Mesothelial cell of epicardium (in vitro differentiated cells): ENCODE results near the gene C3orf33. TPM values are rescaled to one million over a fixed set of nuclear protein-coding genes. Genes with fewer than 3 reads are reported as not detected.

Source experiments
- DNase-seq, 2 experiments: peaks; one replicate each; pipeline ENCODE4 v3.0.0; 2021; ENCODE audit warnings: low spot score in 2 of 2; ENCODE audit not compliant: unreplicated experiment in 2 of 2
- H3K27ac Mint-ChIP-seq: 2 replicates; pipeline ENCODE4 v1.8.0; 2021; ENCODE audit warnings: mixed read lengths
- H3K27me3 Mint-ChIP-seq: 2 replicates; pipeline ENCODE4 v1.8.0; 2021; ENCODE audit warnings: low read depth, mixed read lengths
- H3K36me3 Mint-ChIP-seq: 2 replicates; pipeline ENCODE4 v1.8.0; 2021; ENCODE audit warnings: mixed read lengths
- H3K4me1 Mint-ChIP-seq: 2 replicates; pipeline ENCODE4 v1.8.0; 2021; ENCODE audit warnings: mixed read lengths
- H3K4me3 Mint-ChIP-seq: 2 replicates; pipeline ENCODE4 v1.8.0; 2021; ENCODE audit warnings: mild to moderate bottlenecking, moderate library complexity, mixed read lengths
- H3K9me3 Mint-ChIP-seq: 2 replicates; pipeline ENCODE4 v1.8.0; 2021; ENCODE audit warnings: mixed read lengths
- total RNA-seq: library from RNA; stranded (reverse); gene quantifications from 3 replicates; pipeline ENCODE4 v1.2.1, GENCODE V29; 2021
- TF ChIP-seq, protein P1 (sequence below): fragments of 200-600 bp; sonication (generic); IDR thresholded peaks from one replicate; pipeline ENCODE4 v1.5.0; 2021; ENCODE audit warnings: antibody characterized with exemption; ENCODE audit not compliant: unreplicated experiment

Gene C3orf33
- total RNA-seq, 1 donor from 2014 or later, result 6.2 TPM

DNA sequence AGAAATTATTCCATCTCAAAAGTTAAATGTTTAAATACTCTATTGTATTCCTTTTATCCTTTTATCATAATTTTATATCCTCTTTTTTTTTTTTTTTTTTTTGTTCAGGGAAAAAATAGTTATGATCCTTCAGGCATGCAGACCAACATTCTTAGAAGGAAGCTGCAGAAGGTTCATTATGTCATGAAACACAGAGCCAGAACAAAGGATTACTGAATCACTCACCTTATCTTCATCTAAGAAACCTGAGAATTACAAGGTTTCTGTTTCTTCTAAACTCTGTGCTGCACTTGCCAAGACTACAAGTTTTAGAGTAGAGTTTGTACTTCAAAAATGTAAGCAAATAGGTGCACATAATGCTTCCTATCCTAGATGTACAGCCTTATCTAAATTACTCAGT is 64.5 kb downstream of the C3orf33 start:
- TF ChIP-seq, protein P1, sequence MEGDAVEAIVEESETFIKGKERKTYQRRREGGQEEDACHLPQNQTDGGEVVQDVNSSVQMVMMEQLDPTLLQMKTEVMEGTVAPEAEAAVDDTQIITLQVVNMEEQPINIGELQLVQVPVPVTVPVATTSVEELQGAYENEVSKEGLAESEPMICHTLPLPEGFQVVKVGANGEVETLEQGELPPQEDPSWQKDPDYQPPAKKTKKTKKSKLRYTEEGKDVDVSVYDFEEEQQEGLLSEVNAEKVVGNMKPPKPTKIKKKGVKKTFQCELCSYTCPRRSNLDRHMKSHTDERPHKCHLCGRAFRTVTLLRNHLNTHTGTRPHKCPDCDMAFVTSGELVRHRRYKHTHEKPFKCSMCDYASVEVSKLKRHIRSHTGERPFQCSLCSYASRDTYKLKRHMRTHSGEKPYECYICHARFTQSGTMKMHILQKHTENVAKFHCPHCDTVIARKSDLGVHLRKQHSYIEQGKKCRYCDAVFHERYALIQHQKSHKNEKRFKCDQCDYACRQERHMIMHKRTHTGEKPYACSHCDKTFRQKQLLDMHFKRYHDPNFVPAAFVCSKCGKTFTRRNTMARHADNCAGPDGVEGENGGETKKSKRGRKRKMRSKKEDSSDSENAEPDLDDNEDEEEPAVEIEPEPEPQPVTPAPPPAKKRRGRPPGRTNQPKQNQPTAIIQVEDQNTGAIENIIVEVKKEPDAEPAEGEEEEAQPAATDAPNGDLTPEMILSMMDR, result no peak
- no peak for DNase-seq
- Mint-ChIP-seq H3K27me3 (peaks cover 39% of the 10 kb centered on the region), H3K4me3 (no peak overlapping the region), H3K4me1 (peaks cover 33% of the 10 kb centered on the region), H3K36me3 (no peaks in the 10 kb centered on the region), H3K27ac (no peak overlapping the region), H3K9me3 (no peaks in the 10 kb centered on the region)

DNA sequence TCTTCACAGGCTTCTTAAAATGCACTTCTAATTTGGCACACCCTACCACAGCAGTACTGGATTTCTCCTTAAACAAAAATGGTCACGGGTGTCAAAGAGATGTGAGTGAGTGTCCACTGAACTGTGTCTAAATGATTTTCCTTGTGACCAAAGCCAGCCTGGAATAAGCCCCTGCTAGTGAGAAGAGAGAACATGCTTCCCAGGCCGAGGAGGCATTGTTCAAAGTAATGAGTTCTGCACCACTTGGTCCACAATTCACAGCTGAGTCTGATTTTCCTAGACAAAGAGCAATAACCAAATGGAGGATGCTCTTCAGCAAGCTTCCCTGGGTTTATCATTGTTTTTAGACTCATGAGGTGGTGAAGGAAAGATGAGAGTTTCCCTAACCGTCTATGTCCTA is 65.0 kb downstream of the C3orf33 start:
- H3K27ac Mint-ChIP-seq, result no peak overlapping the region
- no peak for DNase-seq
- TF ChIP-seq, protein P1, result no peak
- no peaks in the 10 kb centered on the region for H3K9me3 Mint-ChIP-seq
- H3K4me3 Mint-ChIP-seq, result no peak overlapping the region
- H3K36me3 Mint-ChIP-seq, result no peaks in the 10 kb centered on the region
- H3K4me1 Mint-ChIP-seq, result peaks cover 30% of the 10 kb centered on the region
- peaks cover 37% of the 10 kb centered on the region for H3K27me3 Mint-ChIP-seq

DNA sequence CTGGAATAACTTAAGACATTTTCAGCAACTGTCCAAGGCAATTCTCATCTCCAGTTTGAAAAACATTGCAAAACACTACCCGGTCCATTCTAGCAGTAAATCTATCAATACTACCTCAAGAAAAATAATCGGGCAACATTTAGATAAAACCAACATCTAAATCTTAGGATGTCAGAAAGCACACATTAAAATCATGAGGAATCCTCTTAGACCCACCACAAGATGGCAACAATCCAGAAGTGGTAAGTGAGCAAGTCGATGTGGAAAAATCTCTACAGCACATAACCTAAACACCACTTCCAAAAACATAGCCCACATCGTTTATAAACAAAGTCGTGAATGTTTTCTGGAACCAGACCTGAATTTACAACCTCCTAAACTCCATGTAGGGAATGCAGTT is 66.9 kb downstream of the C3orf33 start:
- Mint-ChIP-seq H3K4me3 (no peak overlapping the region), H3K4me1 (peaks cover 21% of the 10 kb centered on the region), H3K9me3 (no peaks in the 10 kb centered on the region), H3K27ac (no peak overlapping the region), H3K36me3 (no peaks in the 10 kb centered on the region), H3K27me3 (peaks cover 21% of the 10 kb centered on the region)
- TF ChIP-seq, protein P1, result no peak
- DNase-seq, result no peak

DNA sequence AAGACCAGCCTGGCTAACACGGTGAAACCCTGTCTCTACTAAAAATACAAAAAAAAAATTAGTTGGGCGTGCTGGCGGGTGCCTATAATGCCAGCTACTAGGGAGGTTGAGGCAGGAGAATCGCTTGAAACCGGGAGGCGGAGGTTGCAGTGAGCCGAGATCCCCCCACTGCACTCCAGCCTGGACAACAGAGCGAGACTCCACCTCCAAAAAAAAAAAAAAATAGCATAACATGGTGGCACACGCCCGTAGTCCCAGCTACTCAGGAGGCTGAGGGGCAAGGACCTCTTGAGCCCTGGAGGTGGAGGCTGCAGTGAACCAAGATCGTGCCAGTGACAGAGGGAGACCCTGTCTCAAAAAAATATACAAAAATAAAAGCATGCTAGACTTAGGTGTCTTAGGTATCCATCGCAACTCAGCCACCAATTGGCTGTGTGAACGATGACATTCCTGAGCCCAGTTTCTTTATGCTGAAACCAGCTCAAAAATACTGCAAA is 67.5 kb downstream of the C3orf33 start:
- DNase-seq, result no peak
- TF ChIP-seq, protein P1, result no peak
- peaks cover 17% of the 10 kb centered on the region for H3K27me3 Mint-ChIP-seq
- no peak overlapping the region for H3K4me3 Mint-ChIP-seq
- H3K27ac Mint-ChIP-seq, result no peak overlapping the region
- no peaks in the 10 kb centered on the region for H3K36me3 Mint-ChIP-seq
- no peaks in the 10 kb centered on the region for H3K9me3 Mint-ChIP-seq
- H3K4me1 Mint-ChIP-seq, result peaks cover 18% of the 10 kb centered on the region

DNA sequence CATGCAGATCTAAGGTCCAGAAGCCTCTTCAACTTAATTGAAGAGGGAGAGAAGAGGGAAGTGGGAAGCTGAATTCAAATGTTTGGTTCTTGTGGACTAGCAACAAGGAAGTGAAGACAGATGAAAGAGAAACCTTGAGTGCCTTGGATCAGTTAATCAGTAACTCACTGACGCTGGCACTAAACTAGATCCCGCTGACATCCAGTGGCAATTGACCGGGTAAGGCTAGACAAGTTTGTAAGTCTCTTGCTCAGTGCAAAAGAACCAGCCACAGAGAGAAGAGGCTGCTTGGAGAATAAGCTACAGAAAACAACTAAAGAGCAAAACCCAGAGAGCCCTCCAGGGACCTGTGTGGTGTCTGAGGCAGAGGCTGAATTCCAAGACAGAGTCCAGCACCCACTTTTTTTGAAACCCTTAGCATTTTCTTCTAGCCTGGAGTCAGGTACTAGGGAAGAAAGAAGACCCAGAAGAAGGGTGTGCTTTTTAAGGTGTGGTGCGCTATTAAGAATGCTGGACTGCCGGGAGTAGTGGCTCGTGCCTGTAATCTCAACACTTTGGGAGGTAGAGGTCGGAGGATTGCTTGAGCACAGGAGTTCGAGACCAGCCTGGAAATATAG is 68.1 kb downstream of the C3orf33 start:
- TF ChIP-seq, protein P1, result no peak
- Mint-ChIP-seq H3K9me3 (no peaks in the 10 kb centered on the region), H3K27ac (no peak overlapping the region), H3K4me3 (no peak overlapping the region), H3K27me3 (peaks cover 14% of the 10 kb centered on the region), H3K36me3 (no peaks in the 10 kb centered on the region), H3K4me1 (peaks cover 14% of the 10 kb centered on the region)
- DNase-seq, result no peak
